ENCODE measurements around the gene GSTA3.
A peak's percentile ranks its signal among the peaks of the same experiment; 100 is the strongest.
"Not testable (repeated sequence)": the region's sequence is repeated elsewhere in the genome, so short reads cannot be mapped to it uniquely, and the experiment has no call there.

The GSTA3 gene

DNA sequence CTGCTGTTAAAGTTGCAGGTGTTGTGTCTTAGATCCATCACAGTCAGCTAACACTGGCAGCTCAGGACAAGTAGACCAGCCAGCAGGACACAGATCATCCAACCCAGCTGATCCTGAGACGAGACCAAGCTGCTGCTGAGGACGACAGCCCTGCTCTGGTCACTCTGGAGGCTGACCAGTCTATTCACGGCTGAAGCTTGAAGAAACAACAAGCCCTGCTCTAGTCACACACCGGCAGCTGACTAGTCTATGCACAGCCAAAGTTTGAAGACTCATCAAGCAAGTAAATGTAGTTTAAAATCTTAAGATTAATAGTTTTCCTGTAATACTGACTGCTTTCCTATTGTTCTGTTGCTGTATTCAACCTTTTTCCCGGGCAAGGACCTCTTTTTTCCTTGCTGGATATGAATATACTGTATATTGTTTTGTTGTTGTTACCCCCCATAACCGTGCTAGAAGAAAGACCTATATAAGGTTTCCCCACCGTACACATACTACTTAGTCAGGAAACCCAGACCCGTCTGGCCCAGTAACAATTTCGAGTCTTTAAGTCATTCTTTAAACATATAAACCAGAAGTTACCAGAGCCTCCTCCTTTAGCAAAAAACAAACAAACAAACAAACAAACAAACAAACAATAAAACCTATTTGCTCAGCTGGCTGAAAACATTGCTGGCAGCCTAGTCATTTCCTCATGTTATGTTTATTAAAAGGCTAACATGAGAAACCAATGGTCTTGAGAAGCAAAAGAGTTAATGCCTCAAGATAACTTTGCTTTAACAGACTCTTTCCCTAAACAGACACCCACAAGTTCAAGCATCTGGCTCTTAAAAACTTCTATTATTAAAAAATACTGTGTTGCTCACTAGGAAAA lies 16.7 kb upstream of the GSTA3 start:
- no peak overlapping the region for H3K4ac ChIP-seq (ENCODE audit: low read length)
- peaks cover 0 to 6% of the 10 kb centered on the region in 2 donors for H3K4me1 ChIP-seq (ENCODE audit: control insufficient read depth in 2 of 2, insufficient read depth in 1 of 2, low read depth in 1 of 2, low read length in 2 of 2)
- no peaks in the 10 kb centered on the region for H3K9me3 ChIP-seq (replicated peaks in 1 of 2; ENCODE audit: control insufficient read depth in 2 of 2, insufficient read depth in 1 of 2, low read depth in 1 of 2, low read length in 2 of 2)
- H4K8ac ChIP-seq (ENCODE audit: low read depth, low read length), result no peak overlapping the region
- H3K27ac ChIP-seq (replicated peaks; ENCODE audit: low read length), result no peak overlapping the region
- peaks cover 0 to 10% (median 0%) of the 10 kb centered on the region in 3 experiments for H3K27me3 ChIP-seq (ENCODE audit: control insufficient read depth in 3 of 3, insufficient read depth in 3 of 3, low read depth in 1 of 3, low read length in 3 of 3)
- no peaks in the 10 kb centered on the region for H3K79me1 ChIP-seq (ENCODE audit: low read depth, low read length)
- DNase-seq (ENCODE audit: low spot score), result no peak
- WGBS, 2 donors (ENCODE audit: extremely low coverage in 2 of 2, insufficient read length in 2 of 2, insufficient replicate concordance in 1 of 2), result no CpG with 5 or more reads among the region's 9 CpGs
- no peak overlapping the region for H4K91ac ChIP-seq (ENCODE audit: low read depth, low read length, poor library complexity)
- H3K14ac ChIP-seq (ENCODE audit: low read length), result no peak overlapping the region
- no peak overlapping the region for H3K4me2 ChIP-seq (ENCODE audit: insufficient read depth, low read length, poor library complexity, severe bottlenecking)
- H2BK5ac ChIP-seq (ENCODE audit: low read length), result no peak overlapping the region
- no peak overlapping the region for H3K4me3 ChIP-seq (ENCODE audit: low read length in 2 of 2)
- H3K36me3 ChIP-seq (replicated peaks in 1 of 2; ENCODE audit: control insufficient read depth in 2 of 2, insufficient read depth in 2 of 2, low read length in 2 of 2), result no peaks in the 10 kb centered on the region
- no peak overlapping the region for H3K23ac ChIP-seq (ENCODE audit: low read depth, low read length, poor library complexity)
- H2AK5ac ChIP-seq (ENCODE audit: low read depth, low read length), result no peak overlapping the region
- no peak overlapping the region for H2BK120ac ChIP-seq (ENCODE audit: low read depth, low read length)
- H3K9ac ChIP-seq (ENCODE audit: low read depth, low read length, poor library complexity), result no peak overlapping the region
- no peak overlapping the region for H2BK12ac ChIP-seq (ENCODE audit: low read length)
- no peak overlapping the region for H2AFZ ChIP-seq (ENCODE audit: low read length)
- no peak overlapping the region for H2BK15ac ChIP-seq (ENCODE audit: low read length)
- H3K18ac ChIP-seq (ENCODE audit: low read length), result no peak overlapping the region

- H2AFZ ChIP-seq (ENCODE audit: low read length), result no peak overlapping the region
- no peak for DNase-seq (ENCODE audit: low spot score)
- H3K14ac ChIP-seq (ENCODE audit: low read length), result no peak overlapping the region
- no peak overlapping the region for H3K23ac ChIP-seq (ENCODE audit: low read depth, low read length, poor library complexity)
- H3K79me1 ChIP-seq (ENCODE audit: low read depth, low read length), result no peaks in the 10 kb centered on the region
- no peak overlapping the region for H2BK15ac ChIP-seq (ENCODE audit: low read length)
- H3K4ac ChIP-seq (ENCODE audit: low read length), result no peak overlapping the region
- no peak overlapping the region for H3K4me2 ChIP-seq (ENCODE audit: insufficient read depth, low read length, poor library complexity, severe bottlenecking)
- H3K27me3 ChIP-seq (ENCODE audit: control insufficient read depth in 3 of 3, insufficient read depth in 3 of 3, low read depth in 1 of 3, low read length in 3 of 3), result peaks cover 0 to 10% (median 0%) of the 10 kb centered on the region in 3 experiments
- H3K9me3 ChIP-seq (replicated peaks in 1 of 2; ENCODE audit: control insufficient read depth in 2 of 2, insufficient read depth in 1 of 2, low read depth in 1 of 2, low read length in 2 of 2), result no peaks in the 10 kb centered on the region
- no peak overlapping the region for H3K27ac ChIP-seq (replicated peaks; ENCODE audit: low read length)
- no peak overlapping the region for H3K18ac ChIP-seq (ENCODE audit: low read length)
- no peak overlapping the region for H4K8ac ChIP-seq (ENCODE audit: low read depth, low read length)
- no peak overlapping the region for H2BK5ac ChIP-seq (ENCODE audit: low read length)
- H3K4me3 ChIP-seq (ENCODE audit: low read length in 2 of 2), result no peak overlapping the region
- H3K36me3 ChIP-seq (replicated peaks in 1 of 2; ENCODE audit: control insufficient read depth in 2 of 2, insufficient read depth in 2 of 2, low read length in 2 of 2), result no peaks in the 10 kb centered on the region
- H2AK5ac ChIP-seq (ENCODE audit: low read depth, low read length), result no peak overlapping the region
- H3K9ac ChIP-seq (ENCODE audit: low read depth, low read length, poor library complexity), result no peak overlapping the region
- no peak overlapping the region for H2BK12ac ChIP-seq (ENCODE audit: low read length)
- H3K4me1 ChIP-seq (ENCODE audit: control insufficient read depth in 2 of 2, insufficient read depth in 1 of 2, low read depth in 1 of 2, low read length in 2 of 2), result peaks cover 0 to 6% of the 10 kb centered on the region in 2 donors
- no peak overlapping the region for H4K91ac ChIP-seq (ENCODE audit: low read depth, low read length, poor library complexity)
- no CpG with 5 or more reads among the region's 2 CpGs for WGBS, 2 donors (ENCODE audit: extremely low coverage in 2 of 2, insufficient read length in 2 of 2, insufficient replicate concordance in 1 of 2)
- H2BK120ac ChIP-seq (ENCODE audit: low read depth, low read length), result no peak overlapping the region
These were observed 15.5 kb upstream of the GSTA3 start for GRCh38 chr6:52925042-52925441.

DNA sequence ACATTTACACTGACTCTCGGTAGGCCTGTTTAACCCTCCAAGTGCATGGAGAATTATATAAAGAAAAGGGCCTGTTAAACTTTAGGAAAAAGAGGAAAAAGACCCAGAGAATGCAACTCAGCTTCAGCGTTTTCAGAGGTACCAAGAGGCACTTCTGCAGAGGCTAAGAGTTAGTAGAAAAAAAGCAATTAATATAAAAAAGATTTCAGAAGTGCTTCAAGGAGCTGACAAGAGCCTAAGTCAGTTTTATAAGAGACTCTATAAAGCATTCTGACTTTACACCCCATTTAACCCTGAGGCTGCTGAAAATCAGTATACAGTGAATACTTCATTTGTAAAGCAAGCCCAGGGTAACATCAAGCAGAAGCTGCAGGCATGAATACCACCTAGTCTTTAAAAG lies 14.2 kb upstream of the GSTA3 start:
- not testable (repeated sequence) for H3K9me3 ChIP-seq (replicated peaks in 1 of 2; ENCODE audit: control insufficient read depth in 2 of 2, insufficient read depth in 1 of 2, low read depth in 1 of 2, low read length in 2 of 2); DNase-seq (ENCODE audit: low spot score); H3K4me3 ChIP-seq (ENCODE audit: low read length in 2 of 2); H3K23ac ChIP-seq (ENCODE audit: low read depth, low read length, poor library complexity); H2BK120ac ChIP-seq (ENCODE audit: low read depth, low read length); H3K18ac ChIP-seq (ENCODE audit: low read length); H2AFZ ChIP-seq (ENCODE audit: low read length); H4K91ac ChIP-seq (ENCODE audit: low read depth, low read length, poor library complexity); H3K9ac ChIP-seq (ENCODE audit: low read depth, low read length, poor library complexity); H3K14ac ChIP-seq (ENCODE audit: low read length); H3K27ac ChIP-seq (replicated peaks; ENCODE audit: low read length); H2AK5ac ChIP-seq (ENCODE audit: low read depth, low read length); H2BK15ac ChIP-seq (ENCODE audit: low read length); H3K4me1 ChIP-seq (ENCODE audit: control insufficient read depth in 2 of 2, insufficient read depth in 1 of 2, low read depth in 1 of 2, low read length in 2 of 2); H2BK12ac ChIP-seq (ENCODE audit: low read length); H3K79me1 ChIP-seq (ENCODE audit: low read depth, low read length); H3K4ac ChIP-seq (ENCODE audit: low read length); H3K36me3 ChIP-seq (replicated peaks in 1 of 2; ENCODE audit: control insufficient read depth in 2 of 2, insufficient read depth in 2 of 2, low read length in 2 of 2); H3K4me2 ChIP-seq (ENCODE audit: insufficient read depth, low read length, poor library complexity, severe bottlenecking); H2BK5ac ChIP-seq (ENCODE audit: low read length); H4K8ac ChIP-seq (ENCODE audit: low read depth, low read length)
- H3K27me3 ChIP-seq (ENCODE audit: control insufficient read depth in 3 of 3, insufficient read depth in 3 of 3, low read depth in 1 of 3, low read length in 3 of 3), result peaks cover 0 to 13% (median 0%) of the 10 kb centered on the region in 3 experiments
- no CpG with 5 or more reads among the region's 2 CpGs for WGBS, 2 donors (ENCODE audit: extremely low coverage in 2 of 2, insufficient read length in 2 of 2, insufficient replicate concordance in 1 of 2)

DNA sequence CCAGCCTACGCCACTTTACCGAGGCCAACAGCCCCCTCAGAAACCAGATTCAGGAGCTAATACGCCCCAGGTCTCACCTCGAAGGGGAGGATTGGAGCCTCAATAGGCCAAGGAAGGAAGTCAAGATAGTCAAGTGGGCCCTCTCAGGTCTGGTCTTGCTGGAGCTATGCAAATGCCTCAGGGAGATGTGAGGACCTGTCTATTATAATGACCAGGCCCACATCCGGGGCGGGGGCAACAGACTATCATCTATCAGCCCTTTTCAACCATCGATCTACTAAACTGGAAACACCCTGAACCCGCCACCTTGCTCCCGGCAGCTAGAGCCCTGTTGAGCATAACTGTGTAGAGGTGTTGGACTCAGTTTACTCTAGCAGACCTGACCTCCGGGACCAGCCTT lies 12.7 kb upstream of the GSTA3 start:
- Histone ChIP-seq H3K27me3 (ENCODE audit: control insufficient read depth in 3 of 3, insufficient read depth in 3 of 3, low read depth in 1 of 3, low read length in 3 of 3) (peaks cover 0 to 13% (median 0%) of the 10 kb centered on the region in 3 experiments), H2BK5ac (ENCODE audit: low read length) (no peak overlapping the region), H3K4me2 (ENCODE audit: insufficient read depth, low read length, poor library complexity, severe bottlenecking) (no peak overlapping the region), H3K4me1 (ENCODE audit: control insufficient read depth in 2 of 2, insufficient read depth in 1 of 2, low read depth in 1 of 2, low read length in 2 of 2) (peaks cover 0 to 6% of the 10 kb centered on the region in 2 donors), H3K36me3 (replicated peaks in 1 of 2; ENCODE audit: control insufficient read depth in 2 of 2, insufficient read depth in 2 of 2, low read length in 2 of 2) (no peaks in the 10 kb centered on the region), H4K91ac (ENCODE audit: low read depth, low read length, poor library complexity) (no peak overlapping the region), H3K27ac (replicated peaks; ENCODE audit: low read length) (no peak overlapping the region), H3K9ac (ENCODE audit: low read depth, low read length, poor library complexity) (no peak overlapping the region), H4K8ac (ENCODE audit: low read depth, low read length) (no peak overlapping the region), H3K4me3 (ENCODE audit: low read length in 2 of 2) (no peak overlapping the region), H2BK12ac (ENCODE audit: low read length) (no peak overlapping the region), H2BK120ac (ENCODE audit: low read depth, low read length) (no peak overlapping the region), H2AFZ (ENCODE audit: low read length) (no peak overlapping the region), H2BK15ac (ENCODE audit: low read length) (no peak overlapping the region), H3K18ac (ENCODE audit: low read length) (peak overlapping the region; percentile 15), H3K14ac (ENCODE audit: low read length) (no peak overlapping the region), H3K9me3 (replicated peaks in 1 of 2; ENCODE audit: control insufficient read depth in 2 of 2, insufficient read depth in 1 of 2, low read depth in 1 of 2, low read length in 2 of 2) (no peaks in the 10 kb centered on the region), H3K23ac (ENCODE audit: low read depth, low read length, poor library complexity) (no peak overlapping the region), H2AK5ac (ENCODE audit: low read depth, low read length) (peak overlapping the region; percentile 25), H3K79me1 (ENCODE audit: low read depth, low read length) (no peaks in the 10 kb centered on the region), H3K4ac (ENCODE audit: low read length) (no peak overlapping the region)
- DNase-seq (ENCODE audit: low spot score), result no peak
- no CpG with 5 or more reads among the region's 10 CpGs for WGBS, 2 donors (ENCODE audit: extremely low coverage in 2 of 2, insufficient read length in 2 of 2, insufficient replicate concordance in 1 of 2)

Measured in neuronal stem cell (in vitro differentiated cells).